Activated CD8-positive, alpha-beta memory T cell treated with anti-CD3 and anti-CD28 coated beads, Interleukin-2, amount 50 U/mL, for 48 hours (primary cell): Measurements from ENCODE around the gene SLC24A4.

Experiments
- DNase-seq: peaks from one replicate; pipeline ENCODE4 v3.0.0-alpha.2; 2020

SLC24A4 gene

DNA sequence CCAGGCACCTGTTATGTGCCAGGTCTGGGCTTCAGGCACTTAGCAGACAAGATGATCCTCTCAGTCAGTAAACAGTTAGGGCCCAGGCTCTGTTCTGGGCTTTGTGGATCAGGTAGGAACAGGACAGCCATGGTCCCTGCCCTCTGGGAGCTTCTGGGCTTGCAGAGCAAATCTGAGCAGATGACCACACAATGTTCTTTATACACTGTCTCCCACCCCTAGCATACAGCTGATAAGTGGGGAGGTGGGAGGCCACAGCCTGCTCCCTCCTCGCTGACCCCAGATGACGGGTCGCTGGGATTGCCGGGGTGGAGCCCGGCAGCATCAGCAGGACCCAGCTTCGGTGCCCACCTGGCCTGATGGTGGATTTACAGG, 137.6 kb downstream of the SLC24A4 start:
- no peak for DNase-seq

DNA sequence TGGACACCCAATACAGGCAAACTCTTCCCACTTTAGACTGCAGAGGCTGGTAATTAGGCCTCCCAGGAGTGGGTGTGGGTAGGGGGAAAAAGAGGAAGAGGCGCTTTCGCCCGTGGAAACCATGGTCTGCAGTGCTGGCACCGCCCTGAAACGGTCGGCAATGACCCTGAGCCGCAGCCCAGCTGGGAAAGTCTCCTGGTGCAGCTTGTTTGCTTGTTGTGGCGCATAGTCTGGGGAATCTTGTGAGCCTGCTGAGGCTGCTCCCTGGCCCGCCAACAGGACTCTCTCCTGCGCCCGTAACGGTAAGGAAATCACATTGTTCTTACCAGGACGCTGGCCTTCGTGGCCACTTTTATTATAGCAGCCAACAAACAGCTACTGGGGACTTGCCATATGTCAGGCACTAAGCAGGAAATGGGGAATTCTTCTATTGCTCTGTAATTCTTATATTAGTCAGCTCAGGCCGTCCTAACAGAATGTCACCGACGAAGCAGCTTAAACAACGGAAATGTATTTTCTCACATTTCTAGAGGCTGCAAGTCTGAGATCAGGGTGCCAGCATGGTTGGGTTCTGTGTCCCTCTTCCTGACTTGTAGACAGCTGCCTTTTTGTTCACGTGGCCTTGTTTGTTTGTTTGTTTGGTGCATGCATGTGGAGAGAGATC, 138.1 kb downstream of the SLC24A4 start:
- DNase-seq, result no peak

GRCh38 chr14:92461891-92462290, 138.9 kb downstream of the SLC24A4 start:
- peak; percentile 37 for DNase-seq

DNA sequence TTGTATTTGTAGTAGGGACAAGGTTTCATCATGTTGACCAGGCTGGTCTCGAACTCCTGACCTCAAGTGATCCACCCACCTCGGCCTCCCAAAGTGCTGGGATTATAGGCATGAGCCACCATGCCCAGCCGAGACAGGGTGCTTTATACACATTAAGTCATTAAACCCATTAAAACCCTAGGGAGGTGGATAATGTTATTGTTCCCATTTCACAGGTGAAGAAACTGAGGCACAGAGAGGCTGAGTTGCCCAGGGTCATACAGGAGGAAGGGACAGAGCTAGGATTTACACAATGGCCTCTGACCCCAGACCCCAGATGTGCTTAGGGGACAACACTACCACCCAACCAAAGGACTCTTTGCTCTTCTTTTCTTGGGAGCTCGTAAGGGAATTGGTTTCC, 139.6 kb downstream of the SLC24A4 start:
- DNase-seq, result peak; percentile 23

- DNase-seq, result peak; percentile 49
These were observed 140.2 kb downstream of the SLC24A4 start for GRCh38 chr14:92463141-92463540.

DNA sequence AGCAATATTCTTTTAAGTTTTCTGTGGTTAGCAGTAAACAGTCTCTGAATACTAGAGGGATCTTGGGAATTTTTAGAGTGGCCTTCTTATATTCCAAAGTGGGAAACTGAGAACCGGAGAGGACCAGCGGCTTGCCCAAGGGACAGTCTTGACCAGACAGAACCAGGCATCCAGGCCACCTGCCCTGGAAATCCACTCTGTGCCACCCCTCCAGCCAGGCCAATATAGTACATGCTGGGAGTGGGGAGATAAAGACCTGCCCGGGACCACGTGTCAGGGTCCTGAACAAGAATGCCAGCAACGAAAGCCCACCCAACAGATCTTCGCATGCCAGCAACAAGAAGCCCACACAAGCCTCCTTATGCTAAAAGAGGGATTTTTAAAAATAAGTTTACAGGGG, 141.2 kb downstream of the SLC24A4 start:
- DNase-seq, result peak; percentile 28

- peak; percentile 46 for DNase-seq
These were observed 141.8 kb downstream of the SLC24A4 start for GRCh38 chr14:92464716-92465115.

GRCh38 chr14:92465353-92466055, 142.5 kb downstream of the SLC24A4 start:
- peak; percentile 33 for DNase-seq

GRCh38 chr14:92466059-92466458, 143.1 kb downstream of the SLC24A4 start:
- DNase-seq, result peak; percentile 2

- no peak for DNase-seq
These were observed 146.6 kb downstream of the SLC24A4 start for GRCh38 chr14:92469515-92469914.

DNA sequence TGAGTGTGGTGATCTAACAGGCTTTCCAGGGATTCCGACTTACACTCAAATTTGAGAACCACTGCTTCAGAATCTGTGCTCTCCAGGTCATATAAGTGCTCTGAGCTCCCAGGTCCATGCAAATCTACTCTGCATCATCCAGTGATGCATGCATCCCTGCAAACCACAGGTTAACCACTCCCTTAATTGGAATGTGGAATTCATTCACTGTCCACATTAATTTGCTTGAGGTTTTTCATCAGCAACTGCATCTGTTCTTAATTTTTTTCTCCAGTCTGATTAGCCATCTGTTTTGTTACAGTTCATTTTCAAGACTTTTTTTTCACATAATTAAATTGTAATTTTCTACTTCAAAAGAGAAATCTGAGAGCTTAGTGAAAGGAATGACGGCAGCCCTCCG, 147.2 kb downstream of the SLC24A4 start:
- no peak for DNase-seq

DNA sequence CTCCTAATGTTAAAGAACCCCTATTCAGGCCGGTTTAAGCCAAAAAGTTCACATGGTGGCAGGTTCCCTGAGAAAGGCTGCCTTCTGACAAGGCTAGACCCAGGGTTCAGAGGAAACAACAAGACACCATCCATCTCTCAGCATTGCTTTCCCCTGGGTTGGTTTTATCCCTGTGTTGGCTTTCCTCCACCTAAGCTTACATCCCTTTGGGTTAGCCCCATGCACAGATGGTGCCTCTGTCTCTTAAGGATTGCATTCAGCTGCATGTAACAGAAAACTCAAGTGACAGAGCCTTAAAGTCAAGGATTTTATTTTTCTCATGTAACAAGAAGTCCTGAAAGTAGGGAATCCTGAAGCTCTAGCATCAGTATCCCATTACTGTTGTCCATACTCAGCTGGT, 147.8 kb downstream of the SLC24A4 start:
- no peak for DNase-seq

- peak; percentile 26 for DNase-seq
These were observed 149.0 kb downstream of the SLC24A4 start for GRCh38 chr14:92471919-92472318.

- peak; percentile 28 for DNase-seq
These were observed 149.9 kb downstream of the SLC24A4 start for GRCh38 chr14:92472860-92473259.

DNA sequence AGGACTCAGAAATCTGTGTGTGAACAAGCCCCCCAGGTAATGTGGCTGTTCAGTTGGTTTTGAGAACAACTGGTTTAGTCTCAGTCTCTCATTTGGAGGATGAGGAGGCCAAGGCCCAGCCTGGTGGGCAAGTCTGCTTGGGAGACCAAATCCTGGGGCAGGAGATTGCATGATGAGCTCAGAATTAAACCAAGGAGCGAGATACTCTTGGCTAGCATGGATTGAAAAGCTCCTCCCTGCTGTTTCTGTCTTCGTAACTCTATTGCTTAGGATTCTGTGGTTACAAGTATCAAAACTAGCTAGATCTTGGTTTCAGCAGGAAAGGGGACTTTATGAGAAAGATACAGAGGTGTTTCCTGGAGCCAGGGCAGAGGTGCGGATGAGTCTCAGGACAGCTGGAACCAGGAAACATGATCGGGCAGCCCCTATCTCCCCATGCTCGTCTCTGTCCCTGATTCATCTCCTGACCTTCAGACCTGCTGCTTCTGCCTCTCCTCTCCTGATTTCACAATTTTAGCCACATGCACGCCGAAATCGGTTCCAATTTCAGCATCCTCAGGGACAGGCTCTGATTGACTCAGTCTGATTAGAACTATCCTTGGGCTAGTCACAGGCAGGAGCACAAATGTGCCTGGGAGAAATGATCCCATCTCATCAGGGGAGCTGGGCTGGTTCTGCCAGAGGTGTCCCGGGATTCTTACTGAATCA, 150.4 kb downstream of the SLC24A4 start:
- peak; percentile 35 for DNase-seq

- DNase-seq, result peak; percentile 30
These were observed 151.1 kb downstream of the SLC24A4 start for GRCh38 chr14:92473969-92474535.

DNA sequence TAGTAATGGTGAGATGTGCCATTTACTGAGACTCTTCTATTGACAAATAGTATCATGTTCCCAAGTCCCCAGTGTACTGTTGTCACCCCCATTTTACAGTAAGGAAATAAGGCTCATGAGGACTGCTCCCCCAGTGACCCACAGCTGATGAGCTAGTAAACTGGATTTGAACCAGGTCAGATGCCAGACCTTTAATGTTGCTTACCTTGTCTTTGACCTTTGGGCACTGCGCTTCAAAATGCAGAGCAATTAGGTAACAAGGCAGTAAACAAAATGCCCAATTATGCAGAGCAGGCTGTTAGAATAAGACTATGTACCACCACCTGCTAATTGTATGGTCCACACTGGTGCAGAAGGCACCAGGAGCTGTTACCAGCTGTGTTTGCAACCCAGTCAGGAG, 152.1 kb downstream of the SLC24A4 start:
- DNase-seq, result peak; percentile 8

GRCh38 chr14:92475451-92476187, 152.7 kb downstream of the SLC24A4 start:
- DNase-seq, result peak; percentile 30

- DNase-seq, result no peak
These were observed 157.9 kb downstream of the SLC24A4 start for GRCh38 chr14:92480856-92481255.

DNA sequence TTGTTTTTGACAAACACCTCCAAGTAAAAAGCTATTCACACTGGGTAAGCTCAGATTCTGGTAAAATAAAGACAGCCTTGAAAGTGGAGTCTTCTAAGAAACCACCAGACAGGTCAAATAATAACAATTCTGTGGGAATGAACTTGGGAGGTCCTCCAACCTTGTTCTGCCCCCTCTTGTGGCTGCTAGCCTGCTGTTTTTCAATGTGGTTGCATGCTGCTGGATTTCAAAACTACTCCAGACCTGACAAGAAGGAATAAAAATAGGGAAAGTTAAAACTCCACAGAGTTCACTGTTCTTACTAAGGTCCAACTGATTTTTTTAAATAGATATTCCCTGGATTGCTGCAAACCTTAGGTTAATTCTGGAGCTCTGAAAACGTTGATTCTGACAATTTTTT, 158.4 kb downstream of the SLC24A4 start:
- no peak for DNase-seq

GRCh38 chr14:92481811-92482555, 159.0 kb downstream of the SLC24A4 start:
- peak; percentile 13 for DNase-seq

DNA sequence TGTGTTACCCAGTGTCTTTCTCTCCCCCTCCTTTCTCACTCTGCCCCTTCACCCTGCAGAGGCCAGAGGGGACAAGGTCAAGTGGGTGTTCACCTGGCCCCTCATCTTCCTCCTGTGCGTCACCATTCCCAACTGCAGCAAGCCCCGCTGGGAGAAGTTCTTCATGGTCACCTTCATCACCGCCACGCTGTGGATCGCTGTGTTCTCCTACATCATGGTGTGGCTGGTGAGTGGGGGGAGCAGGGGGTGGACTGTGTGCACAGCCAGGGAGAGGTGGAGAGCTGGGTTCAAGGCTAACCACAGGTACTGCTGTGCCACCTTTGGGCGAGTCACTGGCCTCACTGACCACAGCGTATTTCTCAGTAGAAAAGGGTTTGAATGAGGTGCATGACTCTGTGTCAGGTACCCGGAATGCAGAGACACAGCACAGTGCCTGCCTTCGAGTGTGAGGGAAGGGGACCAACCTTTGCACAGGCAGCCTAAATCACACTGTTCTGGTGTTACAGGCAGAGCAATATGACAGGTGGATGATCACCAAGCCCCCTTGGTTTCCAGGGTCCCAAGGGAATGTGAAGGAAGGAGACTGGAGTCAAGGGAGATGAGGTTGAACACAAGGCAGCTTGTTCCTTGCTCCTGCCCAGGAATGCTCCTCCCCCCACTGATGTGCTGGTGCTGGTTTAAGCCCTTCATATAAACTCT, 159.8 kb downstream of the SLC24A4 start:
- peak; percentile 44 for DNase-seq
